Neuronal stem cell (in vitro differentiated cells): Measurements from ENCODE around the gene UTP14A.

Experiments
- DNase-seq: peaks from one replicate; pipeline ENCODE4 v3.0.0-alpha.2; 2013; ENCODE audit warnings: low spot score
- H2AFZ ChIP-seq: one replicate; pipeline ENCODE4 v1.6.1; 2013; ENCODE audit warnings: mild to moderate bottlenecking, low read length, inconsistent platforms
- H2AK5ac ChIP-seq: 2 replicates; pipeline ENCODE4 v1.6.1; 2013; ENCODE audit warnings: low read depth, mild to moderate bottlenecking, inconsistent platforms, low read length, moderate library complexity, mixed read lengths
- H2BK120ac ChIP-seq: 2 replicates; pipeline ENCODE4 v1.6.1; 2013; ENCODE audit warnings: low read depth, mild to moderate bottlenecking, inconsistent platforms, low read length, moderate library complexity, mixed read lengths
- H2BK12ac ChIP-seq: one replicate; pipeline ENCODE4 v1.6.1; 2013; ENCODE audit warnings: low read length, inconsistent platforms
- H2BK15ac ChIP-seq: 2 replicates; pipeline ENCODE4 v1.6.1; 2013; ENCODE audit warnings: mild to moderate bottlenecking, low read length, inconsistent platforms, mixed read lengths
- H2BK5ac ChIP-seq: one replicate; pipeline ENCODE4 v1.6.1; 2013; ENCODE audit warnings: inconsistent platforms, mild to moderate bottlenecking, low read length, moderate library complexity
- H3K14ac ChIP-seq: one replicate; pipeline ENCODE4 v1.6.1; 2013; ENCODE audit warnings: low read length, inconsistent platforms
- H3K18ac ChIP-seq: 2 replicates; pipeline ENCODE4 v1.6.1; 2013; ENCODE audit warnings: low read length, inconsistent platforms
- H3K23ac ChIP-seq: 2 replicates; pipeline ENCODE4 v1.6.1; 2013; ENCODE audit warnings: low read depth, mild to moderate bottlenecking, mixed read lengths, low read length, inconsistent platforms; ENCODE audit not compliant: poor library complexity
- H3K27ac ChIP-seq: replicated peaks from 3 replicates; pipeline ENCODE4 v1.5.1; 2013; ENCODE audit warnings: low read length, inconsistent platforms
- H3K27me3 ChIP-seq, 3 experiments: 2 replicates each; pipeline ENCODE4 v1.6.1; 2013; ENCODE audit warnings: low read length in 3 of 3, mild to moderate bottlenecking in 2 of 3, inconsistent platforms in 1 of 3, low read depth in 1 of 3, mixed read lengths in 1 of 3, moderate library complexity in 1 of 3; ENCODE audit not compliant: control insufficient read depth in 3 of 3, insufficient read depth in 3 of 3
- H3K36me3 ChIP-seq, 2 donors: replicated peaks in 1 of 2; 2 replicates each; pipeline ENCODE4 v1.6.1; 2013; ENCODE audit warnings: low read length in 2 of 2; ENCODE audit not compliant: control insufficient read depth in 2 of 2, insufficient read depth in 2 of 2
- H3K4ac ChIP-seq: 2 replicates; pipeline ENCODE4 v1.6.1; 2013; ENCODE audit warnings: inconsistent platforms, mild to moderate bottlenecking, low read length, moderate library complexity
- H3K4me1 ChIP-seq, 2 donors: 1 replicate in 1 of 2; 2 replicates in 1 of 2; pipeline ENCODE4 v1.6.1; 2013; ENCODE audit warnings: low read length in 2 of 2, low read depth in 1 of 2; ENCODE audit not compliant: control insufficient read depth in 2 of 2, insufficient read depth in 1 of 2
- H3K4me2 ChIP-seq: one replicate; pipeline ENCODE4 v1.6.1; 2013; ENCODE audit warnings: mild to moderate bottlenecking, low read length, inconsistent platforms; ENCODE audit not compliant: insufficient read depth, poor library complexity, severe bottlenecking
- H3K4me3 ChIP-seq, 2 donors: 2 replicates each; pipeline ENCODE4 v1.5.1; 2013; ENCODE audit warnings: low read length in 2 of 2, mild to moderate bottlenecking in 2 of 2, inconsistent platforms in 1 of 2, moderate library complexity in 1 of 2
- H3K79me1 ChIP-seq: one replicate; pipeline ENCODE4 v1.6.1; 2013; ENCODE audit warnings: low read depth, mild to moderate bottlenecking, inconsistent platforms, low read length, moderate library complexity
- H3K9ac ChIP-seq: one replicate; pipeline ENCODE4 v1.6.1; 2013; ENCODE audit warnings: mild to moderate bottlenecking, low read depth, low read length, inconsistent platforms; ENCODE audit not compliant: poor library complexity
- H3K9me3 ChIP-seq, 2 donors: replicated peaks in 1 of 2; 2 replicates each; pipeline versions ENCODE3 to v1.6.1; 2013; ENCODE audit warnings: low read length in 2 of 2, mild to moderate bottlenecking in 2 of 2, inconsistent platforms in 1 of 2, low read depth in 1 of 2, mixed read lengths in 1 of 2, moderate library complexity in 1 of 2; ENCODE audit not compliant: control insufficient read depth in 2 of 2, insufficient read depth in 1 of 2
- H4K8ac ChIP-seq: one replicate; pipeline ENCODE4 v1.6.1; 2013; ENCODE audit warnings: low read depth, mild to moderate bottlenecking, inconsistent platforms, low read length, moderate library complexity
- H4K91ac ChIP-seq: one replicate; pipeline ENCODE4 v1.6.1; 2013; ENCODE audit warnings: low read length, low read depth, mild to moderate bottlenecking, inconsistent platforms; ENCODE audit not compliant: poor library complexity
- WGBS, 2 donors: extraction: QIAGEN DNeasy Blood & Tissue Kit; methylation state at CpG; one replicate each; pipeline ENCODE4 v1.1.7; 2013; ENCODE audit warnings: missing lambda C conversion rate in 2 of 2, mixed read lengths in 1 of 2; ENCODE audit not compliant: insufficient read length in 2 of 2, insufficient replicate concordance in 1 of 2; ENCODE audit errors: extremely low coverage in 2 of 2; 5-methylcytosine and 5-hydroxymethylcytosine counted together

The UTP14A gene

DNA sequence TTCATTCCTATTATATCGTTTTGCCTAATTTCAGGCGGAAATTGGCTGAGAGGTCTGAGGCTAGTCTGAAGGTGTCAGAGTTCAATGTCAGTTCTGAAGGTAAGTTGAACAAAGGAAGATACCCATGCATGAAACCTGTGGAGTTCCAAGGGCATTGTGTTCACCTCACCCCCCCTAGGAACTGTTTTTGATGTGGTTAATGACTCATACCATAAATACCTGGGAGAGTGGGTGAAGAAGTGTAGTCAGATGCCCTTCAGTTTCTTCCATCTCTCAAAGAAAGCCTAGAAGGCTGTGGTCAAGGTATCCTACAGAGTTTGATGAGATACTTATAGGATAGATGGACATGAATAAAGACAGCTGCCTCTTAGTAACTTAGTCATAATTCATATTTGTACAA, 2.7 kb downstream of the UTP14A start:
- Histone ChIP-seq H3K23ac (no peak overlapping the region), H3K4ac (no peak overlapping the region), H3K9me3 (no peaks in the 10 kb centered on the region), H3K79me1 (no peaks in the 10 kb centered on the region), H3K4me1 (no peaks in the 10 kb centered on the region), H2AK5ac (no peak overlapping the region), H3K27ac (no peak overlapping the region), H3K4me3 (no peak overlapping the region), H2BK120ac (no peak overlapping the region), H3K36me3 (peaks cover 3 to 52% of the 10 kb centered on the region in 2 donors), H2BK12ac (no peak overlapping the region), H2BK5ac (no peak overlapping the region), H3K27me3 (no peaks in the 10 kb centered on the region), H3K14ac (no peak overlapping the region), H2BK15ac (no peak overlapping the region), H4K91ac (no peak overlapping the region), H3K4me2 (no peak overlapping the region), H3K18ac (no peak overlapping the region), H3K9ac (no peak overlapping the region), H2AFZ (no peak overlapping the region), H4K8ac (no peak overlapping the region)
- DNase-seq = no peak
- WGBS, 2 donors = no CpG with 5 or more reads among the region's 2 CpGs

DNA sequence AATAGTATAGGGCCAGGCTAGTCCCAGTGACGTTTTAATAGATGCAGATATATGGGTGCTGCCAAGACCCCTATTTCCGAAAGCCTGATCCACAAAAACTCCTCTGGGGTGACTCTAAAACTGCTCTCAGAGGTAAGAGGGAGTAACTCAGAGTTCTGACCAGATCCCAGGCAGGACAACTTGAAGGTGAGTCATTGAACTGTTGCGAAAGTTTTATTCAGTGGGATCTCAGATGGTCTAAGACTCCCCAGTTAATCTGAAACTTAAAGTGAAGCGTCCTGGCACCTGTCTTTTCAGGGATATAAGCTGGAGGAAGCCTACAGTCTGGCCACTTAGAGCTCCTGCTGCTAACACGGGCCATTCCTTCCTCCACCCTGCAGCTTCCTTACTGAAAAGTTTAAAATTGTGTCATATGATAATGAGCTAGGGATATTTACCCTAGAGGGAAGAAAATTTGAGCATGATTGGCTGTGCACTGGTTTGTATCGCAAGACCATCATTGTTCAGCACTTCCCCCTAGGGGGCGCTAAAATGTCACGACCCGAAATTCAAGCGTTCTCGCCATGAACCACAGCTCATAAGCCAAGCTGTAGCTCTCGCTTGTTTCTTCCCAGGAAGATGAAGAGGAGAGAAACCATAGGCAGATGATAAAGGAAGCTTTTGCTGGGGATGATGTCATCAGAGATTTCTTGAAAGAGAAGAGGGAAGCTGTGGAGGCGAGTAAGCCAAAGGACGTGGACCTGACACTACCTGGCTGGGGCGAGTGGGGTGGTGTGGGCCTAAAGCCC, 19.5 kb downstream of the UTP14A start:
- DNase-seq = peak; percentile 48
- no peak overlapping the region for H2BK12ac ChIP-seq
- H3K4me1 ChIP-seq = no peaks in the 10 kb centered on the region
- H4K91ac ChIP-seq = no peak overlapping the region
- H3K14ac ChIP-seq = no peak overlapping the region
- H4K8ac ChIP-seq = no peak overlapping the region
- H3K79me1 ChIP-seq = no peaks in the 10 kb centered on the region
- H3K23ac ChIP-seq = no peak overlapping the region
- no peak overlapping the region for H3K18ac ChIP-seq
- no peak overlapping the region for H2AFZ ChIP-seq
- no peak overlapping the region for H3K27ac ChIP-seq
- H3K4me3 ChIP-seq = no peak overlapping the region
- H3K9ac ChIP-seq = no peak overlapping the region
- H3K9me3 ChIP-seq = no peaks in the 10 kb centered on the region
- H3K4ac ChIP-seq = no peak overlapping the region
- no peak overlapping the region for H2BK120ac ChIP-seq
- no CpG with 5 or more reads among the region's 15 CpGs for WGBS, 2 donors
- H3K36me3 ChIP-seq = peaks cover 8 to 77% of the 10 kb centered on the region in 2 donors
- H2AK5ac ChIP-seq = no peak overlapping the region
- no peak overlapping the region for H3K4me2 ChIP-seq
- no peak overlapping the region for H2BK15ac ChIP-seq
- H2BK5ac ChIP-seq = no peak overlapping the region
- no peaks in the 10 kb centered on the region for H3K27me3 ChIP-seq

DNA sequence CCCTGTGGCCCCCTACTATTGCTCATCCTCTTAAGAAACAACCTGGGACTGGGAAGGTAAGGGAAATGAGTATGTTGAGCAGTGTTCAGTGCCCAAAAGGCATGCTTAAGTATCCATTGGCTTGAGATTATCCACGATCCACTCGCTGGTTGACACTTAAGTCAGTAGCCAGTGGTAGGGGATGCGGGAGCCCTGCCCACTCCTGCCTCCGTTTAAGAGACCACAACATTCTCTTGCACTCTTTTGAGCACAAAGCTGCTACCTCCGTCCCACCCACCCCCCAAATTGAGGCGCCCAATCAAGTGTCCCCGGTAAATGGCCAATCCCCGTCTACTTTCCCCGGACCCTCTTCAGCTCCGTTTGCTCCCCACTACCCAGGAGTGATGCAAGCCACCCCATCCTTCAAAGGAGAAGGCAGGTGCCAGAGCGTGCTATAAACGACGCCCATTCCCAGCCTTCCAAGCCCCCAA, 25.0 kb downstream of the UTP14A start:
- H3K4me3 ChIP-seq = peak overlapping the region; percentile 61 to 89
- peak overlapping the region; percentile 87 for H3K27ac ChIP-seq
- no CpG with 5 or more reads among the region's 13 CpGs for WGBS, 2 donors

DNA sequence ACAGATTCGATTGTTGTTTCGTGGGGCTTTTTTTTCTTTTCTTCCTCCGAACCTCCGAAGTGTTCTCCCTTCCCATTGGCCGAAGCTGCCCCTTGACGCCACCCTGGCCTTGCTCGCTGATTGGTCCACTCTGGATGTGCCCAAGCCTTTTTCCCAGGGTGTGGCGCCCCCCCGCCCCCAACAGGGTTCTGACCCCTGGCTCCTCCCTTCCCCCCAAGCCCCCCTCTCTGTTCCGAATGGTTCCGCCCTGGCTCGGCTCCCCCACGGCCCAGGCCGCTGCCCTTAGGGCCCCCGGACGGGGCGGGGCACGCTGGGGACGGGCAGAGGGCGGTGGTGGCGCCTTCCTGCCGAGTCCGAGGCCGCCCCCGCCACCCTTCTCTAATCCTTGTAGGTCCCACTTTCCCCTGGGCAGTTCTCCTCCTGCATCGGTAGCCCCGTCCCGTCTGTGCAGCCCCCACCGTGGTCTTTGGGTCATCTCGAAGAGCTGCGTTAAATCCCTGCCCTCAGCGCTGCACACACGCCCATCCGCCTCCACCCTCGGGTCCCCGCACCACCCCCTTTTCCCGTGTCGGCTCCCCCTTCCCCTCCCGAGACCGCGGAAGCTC, 25.5 kb downstream of the UTP14A start:
- peak overlapping the region; percentile 55 for H3K23ac ChIP-seq
- no peaks in the 10 kb centered on the region for H3K9me3 ChIP-seq
- H3K18ac ChIP-seq = peak overlapping the region; percentile 92
- H2AK5ac ChIP-seq = no peak overlapping the region
- H2BK15ac ChIP-seq = peak overlapping the region; percentile 49
- H3K4me2 ChIP-seq = peak overlapping the region; percentile 62
- H3K36me3 ChIP-seq = peaks cover 0 to 26% of the 10 kb centered on the region in 2 donors
- peak overlapping the region; percentile 89 for H2AFZ ChIP-seq
- no peak overlapping the region for H4K91ac ChIP-seq
- H3K4me1 ChIP-seq = no peaks in the 10 kb centered on the region
- no peak overlapping the region for H2BK120ac ChIP-seq
- H2BK5ac ChIP-seq = peak overlapping the region; percentile 75
- DNase-seq = peak; percentile 85
- peak overlapping the region; percentile 61 to 89 for H3K4me3 ChIP-seq
- no peaks in the 10 kb centered on the region for H3K79me1 ChIP-seq
- H3K27me3 ChIP-seq = peaks cover 0 to 34% (median 29%) of the 10 kb centered on the region in 3 experiments
- peak overlapping the region; percentile 77 for H3K9ac ChIP-seq
- H3K4ac ChIP-seq = no peak overlapping the region
- peak overlapping the region; percentile 89 for H3K27ac ChIP-seq
- no peak overlapping the region for H4K8ac ChIP-seq
- WGBS, 2 donors = no CpG with 5 or more reads among the region's 41 CpGs
- no peak overlapping the region for H3K14ac ChIP-seq
- H2BK12ac ChIP-seq = no peak overlapping the region

More for the DNA sequence above, 25.0 kb downstream of the UTP14A start:
- H2BK15ac ChIP-seq = no peak overlapping the region
- H2AFZ ChIP-seq = peak overlapping the region; percentile 89
- no peak overlapping the region for H2BK120ac ChIP-seq
- H3K4ac ChIP-seq = no peak overlapping the region
- peak overlapping the region; percentile 53 for H2BK5ac ChIP-seq
- peak overlapping the region; percentile 76 for H3K18ac ChIP-seq
- no peaks in the 10 kb centered on the region for H3K4me1 ChIP-seq
- H3K23ac ChIP-seq = no peak overlapping the region
- H3K4me2 ChIP-seq = peak overlapping the region; percentile 37
- H3K27me3 ChIP-seq = peaks cover 0 to 32% (median 29%) of the 10 kb centered on the region in 3 experiments
- no peak overlapping the region for H4K8ac ChIP-seq
- no peak overlapping the region for H3K9ac ChIP-seq
- H2BK12ac ChIP-seq = no peak overlapping the region
- no peak overlapping the region for H2AK5ac ChIP-seq
- DNase-seq = no peak
- no peaks in the 10 kb centered on the region for H3K9me3 ChIP-seq
- peaks cover 0 to 32% of the 10 kb centered on the region in 2 donors for H3K36me3 ChIP-seq
- no peaks in the 10 kb centered on the region for H3K79me1 ChIP-seq
- H3K14ac ChIP-seq = no peak overlapping the region
- H4K91ac ChIP-seq = no peak overlapping the region
